GM20000 (cell line): ENCODE data around the gene DENND1A.
A peak's percentile ranks its signal among the peaks of the same experiment; 100 is the strongest.

Experiments used
- DNase-seq: peaks from one replicate; pipeline ENCODE4 v3.0.0; 2012; ENCODE audit warnings: low spot score
- CTCF ChIP-seq: IDR thresholded peaks from 2 replicates; pipeline ENCODE4 v1.5.1; 2012; ENCODE audit warnings: mild to moderate bottlenecking, control low read depth; ENCODE audit errors: extremely low read depth, missing control alignments

DENND1A gene

GRCh38 chr9:123349691-123350480, 580.0 kb downstream of the DENND1A start:
- peak; percentile 87 for TF ChIP-seq CTCF
- peak; percentile 88 for DNase-seq

- DNase-seq = no peak
- no peak for TF ChIP-seq CTCF
These were observed 580.9 kb downstream of the DENND1A start for GRCh38 chr9:123349033-123349432.

- DNase-seq = peak; percentile 31
- TF ChIP-seq CTCF = no peak
These were observed 581.5 kb downstream of the DENND1A start for GRCh38 chr9:123348317-123348992.

GRCh38 chr9:123347289-123348060, 582.5 kb downstream of the DENND1A start:
- no peak for DNase-seq
- TF ChIP-seq CTCF = no peak

- TF ChIP-seq CTCF = no peak
These were observed 583.1 kb downstream of the DENND1A start for GRCh38 chr9:123346826-123347225.

GRCh38 chr9:123346026-123346425, 583.9 kb downstream of the DENND1A start:
- TF ChIP-seq CTCF = no peak
- DNase-seq = no peak

More at GRCh38 chr9:123346826-123347225, 583.1 kb downstream of the DENND1A start:
- no peak for DNase-seq

GRCh38 chr9:123345567-123345955, 584.4 kb downstream of the DENND1A start:
- peak; percentile 38 for DNase-seq
- TF ChIP-seq CTCF = no peak
